GM21515 (cell line): ENCODE results near the gene MIOX.

ENCODE experiments used
- ATAC-seq: cut with Tn5 transposase; IDR thresholded peaks from one replicate; pipeline ENCODE4 v1.9.1; 2021; ENCODE audit not compliant: unreplicated experiment

The MIOX gene

GRCh38 chr22:50471962-50472361 lies 14.7 kb upstream of the MIOX start:
- ATAC-seq = no peak

- no peak for ATAC-seq
Observed at GRCh38 chr22:50473088-50473487, 13.6 kb upstream of the MIOX start.

DNA sequence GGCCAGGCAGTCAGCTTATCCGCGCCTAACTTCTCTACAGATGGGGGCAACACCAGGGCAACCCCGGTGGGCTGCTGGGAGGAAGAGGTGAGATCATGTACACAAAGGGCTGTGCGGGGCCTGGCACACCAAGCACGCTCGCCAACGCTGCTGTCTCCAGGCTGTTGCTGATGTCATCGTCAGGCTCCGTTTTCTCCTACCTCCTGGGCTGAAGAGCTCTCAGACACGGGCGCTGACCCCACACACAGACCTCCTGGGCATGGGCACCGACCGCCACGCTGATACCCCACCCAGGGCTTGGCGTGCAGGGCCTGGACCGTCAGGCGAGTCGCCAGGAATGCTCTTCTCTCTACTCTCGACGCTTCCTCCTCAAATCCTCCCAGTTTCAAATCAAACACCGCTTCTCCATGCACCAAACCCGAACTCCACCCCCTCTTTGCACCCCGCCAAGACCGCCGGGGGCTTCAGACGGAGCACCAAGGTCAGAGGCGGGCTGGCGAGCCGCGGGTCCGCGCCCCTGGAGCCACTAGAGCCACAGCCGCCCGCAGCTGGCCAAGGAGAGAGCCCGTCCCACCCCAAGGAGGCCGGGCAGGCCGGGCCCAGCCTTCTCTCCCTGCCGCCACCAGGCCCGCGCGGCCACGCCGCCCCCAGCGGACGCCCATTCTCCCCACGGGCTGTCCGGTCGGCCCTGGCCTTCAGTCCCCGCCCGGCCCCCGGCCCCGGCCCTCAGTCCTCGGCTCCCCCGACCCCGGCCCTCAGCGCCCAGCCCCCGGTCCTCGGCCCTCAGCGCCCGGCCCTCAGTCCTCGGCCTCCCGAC lies 12.6 kb upstream of the MIOX start:
- no peak for ATAC-seq

GRCh38 chr22:50474710-50475651 lies 11.7 kb upstream of the MIOX start, which contains the start of gene SBF1:
Gene SBF1, minus strand, starts transcription at chr22:50475035. Its CDS starts 195 bp downstream, at chr22:50474840.
- peak; percentile 72 for ATAC-seq

DNA sequence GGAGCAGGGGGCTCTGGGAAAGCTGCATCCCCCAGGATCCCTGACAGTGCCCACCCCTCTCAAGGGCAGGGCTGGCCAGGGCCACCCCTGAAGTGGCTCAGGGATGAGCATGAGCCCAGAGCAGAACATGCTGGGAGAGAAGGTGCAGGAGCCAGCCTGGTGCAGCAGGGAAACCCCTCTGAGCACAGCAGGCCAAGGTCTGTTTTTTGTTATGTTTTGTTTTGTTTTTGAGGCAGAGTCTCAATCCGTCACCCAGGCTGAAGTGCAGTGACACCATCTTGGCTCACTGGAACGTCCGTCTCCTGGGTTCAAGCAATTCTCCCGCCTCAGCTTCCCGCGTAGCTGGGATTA lies 11.0 kb upstream of the MIOX start:
- ATAC-seq = no peak

- no peak for ATAC-seq
Observed at GRCh38 chr22:50476868-50477267, 9.8 kb upstream of the MIOX start.

DNA sequence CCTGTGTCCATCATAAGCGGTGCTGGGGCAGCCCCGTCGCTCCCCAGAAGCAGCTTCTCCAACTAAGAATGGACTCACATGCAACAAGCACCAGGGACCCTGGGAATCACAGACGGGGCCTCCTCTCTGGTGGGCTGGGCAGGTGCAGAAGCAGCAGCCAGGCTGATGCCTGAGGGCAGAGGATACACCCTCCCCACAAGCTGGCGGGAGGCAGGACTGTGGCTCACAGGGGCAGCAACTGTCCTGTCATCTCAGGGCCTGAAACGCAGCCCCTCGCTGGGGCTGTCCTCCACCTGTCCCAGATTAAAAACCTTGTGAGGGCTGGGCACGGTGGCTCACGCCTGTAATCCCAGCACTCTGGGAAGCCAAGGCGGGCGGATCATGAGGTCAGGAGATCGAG lies 8.7 kb upstream of the MIOX start:
- ATAC-seq = no peak

DNA sequence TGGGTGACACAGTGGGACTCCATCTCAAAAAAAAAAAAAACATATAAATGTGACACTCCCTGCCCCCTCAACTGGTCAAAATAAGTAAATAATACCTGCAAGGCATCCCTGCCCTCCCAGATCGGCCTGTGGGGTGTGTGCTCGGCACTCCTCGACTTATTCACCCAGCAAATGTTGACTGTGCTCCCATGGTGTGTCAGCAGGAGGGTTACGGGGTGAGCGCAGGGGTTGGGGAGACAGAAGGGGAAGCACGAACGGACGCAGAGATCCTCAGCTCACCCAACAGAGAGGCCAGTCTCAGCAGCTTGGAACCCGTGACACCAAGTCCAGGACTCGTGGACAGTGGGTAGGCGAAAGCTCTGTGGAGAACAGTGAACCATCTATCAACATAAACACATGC lies 6.9 kb upstream of the MIOX start:
- ATAC-seq = no peak

DNA sequence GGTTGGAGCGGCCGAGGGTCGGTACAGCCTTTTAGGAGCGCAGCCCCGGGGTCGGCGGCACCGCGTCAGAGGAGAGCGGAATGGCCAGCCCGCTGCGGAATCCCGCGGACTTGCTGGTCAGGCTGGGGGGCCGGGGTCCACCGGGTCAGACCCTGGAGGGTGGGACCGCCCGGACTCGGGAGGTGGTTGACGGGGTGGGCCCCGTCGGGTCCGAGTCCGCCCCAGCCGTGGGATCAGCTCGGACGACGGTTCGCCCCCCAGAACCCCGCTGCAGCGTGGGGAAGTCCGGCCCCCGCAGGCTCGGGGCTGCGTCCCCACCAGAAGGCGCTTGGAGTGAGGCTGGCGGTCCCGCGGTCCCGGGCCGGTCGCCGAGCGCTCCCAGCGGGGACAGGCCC lies 5.6 kb upstream of the MIOX start:
- ATAC-seq = no peak

DNA sequence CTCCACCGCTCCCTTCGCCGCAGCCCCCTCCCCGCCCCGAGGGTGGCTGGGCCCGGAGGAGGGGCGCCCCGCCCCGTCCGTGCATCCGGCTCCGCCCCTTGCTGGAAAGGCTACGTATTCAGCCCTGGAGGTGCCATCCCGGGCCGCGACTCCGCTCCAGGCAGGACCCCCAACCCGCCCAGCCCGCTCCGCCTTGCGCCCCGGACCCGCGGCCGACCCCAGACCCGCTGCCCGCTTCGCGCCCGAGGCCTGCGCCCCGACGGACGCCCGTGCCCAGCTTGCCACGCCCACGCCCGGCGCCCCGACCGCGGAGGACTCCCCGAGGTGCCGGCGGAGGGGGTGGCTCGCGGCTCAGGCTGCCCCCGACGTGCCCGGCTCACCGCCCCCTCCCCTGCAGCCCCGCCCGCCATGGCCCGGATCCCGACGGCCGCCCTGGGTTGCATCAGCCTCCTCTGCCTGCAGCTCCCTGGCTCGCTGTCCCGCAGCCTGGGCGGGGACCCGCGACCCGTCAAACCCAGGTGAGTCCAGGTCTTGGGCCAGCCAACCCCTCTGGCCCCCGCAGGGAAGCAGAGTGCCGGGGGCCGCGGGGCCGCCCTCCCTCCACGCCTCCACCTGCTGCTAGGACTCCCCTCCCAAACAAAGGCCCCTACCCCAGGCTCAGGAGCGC lies 5.1 kb upstream of the MIOX start, which contains the start of gene ADM2:
Gene ADM2, plus strand, starts transcription at position 104 of the 667 bp plus-strand sequence. Its CDS starts 305 bp downstream, at position 409.
- ATAC-seq = no peak

DNA sequence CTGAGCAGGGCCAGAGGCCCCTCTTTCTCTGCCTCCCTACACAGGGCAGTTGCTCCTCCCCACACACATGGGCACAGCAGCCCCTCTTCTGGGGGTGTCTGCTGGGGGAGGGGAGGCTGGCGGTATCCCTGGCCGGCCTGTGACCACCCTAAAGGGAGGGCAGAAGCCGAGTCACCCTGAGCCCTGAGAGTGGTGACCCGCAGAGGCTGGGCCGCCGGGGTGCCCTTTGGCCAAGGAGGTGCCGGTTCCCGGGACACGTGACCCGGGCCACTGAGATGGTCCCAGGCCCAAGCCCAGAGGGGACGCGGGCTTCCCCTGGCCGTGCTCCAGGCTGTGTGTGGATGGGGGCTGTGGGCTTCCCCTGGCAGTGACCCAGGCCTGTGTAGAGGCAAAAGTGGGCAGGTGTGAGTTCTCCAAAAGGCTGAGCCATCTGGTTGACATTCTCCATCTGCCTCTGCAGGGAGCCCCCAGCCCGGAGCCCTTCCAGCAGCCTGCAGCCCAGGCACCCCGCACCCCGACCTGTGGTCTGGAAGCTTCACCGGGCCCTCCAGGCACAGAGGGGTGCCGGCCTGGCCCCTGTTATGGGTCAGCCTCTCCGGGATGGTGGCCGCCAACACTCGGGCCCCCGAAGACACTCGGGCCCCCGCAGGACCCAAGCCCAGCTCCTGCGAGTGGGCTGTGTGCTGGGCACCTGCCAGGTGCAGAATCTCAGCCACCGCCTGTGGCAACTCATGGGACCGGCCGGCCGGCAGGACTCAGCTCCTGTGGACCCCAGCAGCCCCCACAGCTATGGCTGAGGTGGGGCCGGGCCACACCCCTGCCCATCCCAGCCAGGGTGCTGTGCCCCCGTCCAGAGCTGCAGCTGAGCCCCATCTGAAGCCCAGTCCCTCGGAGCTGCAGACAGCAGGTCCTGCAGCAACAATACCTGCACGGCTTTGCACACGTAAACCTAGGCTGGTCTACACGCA lies 4.3 kb upstream of the MIOX start:
- ATAC-seq = no peak

GRCh38 chr22:50483106-50483505 lies 3.6 kb upstream of the MIOX start:
- no peak for ATAC-seq

- no peak for ATAC-seq
Observed at GRCh38 chr22:50483556-50483955, 3.1 kb upstream of the MIOX start.

DNA sequence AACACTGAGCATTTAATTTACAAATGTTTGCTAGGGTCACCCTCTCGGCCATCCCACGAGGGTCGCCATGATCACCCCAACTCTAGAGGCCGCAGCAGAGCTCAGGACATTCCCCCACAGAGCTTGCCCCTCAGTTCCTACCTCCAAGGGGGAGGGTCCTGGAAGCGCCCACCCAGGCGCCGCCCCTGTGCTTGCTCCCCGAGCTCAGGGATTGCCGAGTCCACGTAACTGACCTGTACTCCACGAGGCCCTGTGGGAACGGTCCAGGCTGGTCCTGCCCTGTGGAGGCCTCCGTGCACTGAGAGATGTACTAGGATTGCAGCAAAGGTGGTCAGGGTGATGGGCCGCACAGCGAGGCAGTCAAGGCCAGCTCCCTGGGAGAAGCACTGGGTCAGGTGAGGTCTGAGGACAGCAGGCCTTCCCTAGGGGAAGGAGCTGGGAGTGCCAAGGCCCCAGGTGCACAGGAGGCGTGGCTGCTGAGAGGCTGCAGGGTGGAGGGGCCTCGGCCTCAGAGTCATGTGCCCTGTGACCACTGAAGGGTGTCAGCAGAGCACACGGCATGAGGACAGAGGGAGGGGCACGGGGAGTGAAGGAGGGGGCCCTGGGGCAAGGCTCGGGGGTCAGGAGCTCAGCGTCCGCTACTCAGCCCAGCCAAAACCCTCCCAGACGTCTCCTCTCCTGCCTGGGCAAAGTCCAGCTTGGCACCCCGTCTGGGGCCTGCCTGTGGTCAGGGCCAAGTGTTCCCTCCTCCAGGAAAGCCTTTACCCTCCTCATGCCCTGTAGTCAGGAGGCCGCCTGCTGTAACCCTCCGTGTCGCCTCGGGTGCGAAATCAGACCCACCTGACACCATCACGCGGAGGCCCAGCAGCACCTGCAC lies 2.4 kb upstream of the MIOX start:
- ATAC-seq = no peak

DNA sequence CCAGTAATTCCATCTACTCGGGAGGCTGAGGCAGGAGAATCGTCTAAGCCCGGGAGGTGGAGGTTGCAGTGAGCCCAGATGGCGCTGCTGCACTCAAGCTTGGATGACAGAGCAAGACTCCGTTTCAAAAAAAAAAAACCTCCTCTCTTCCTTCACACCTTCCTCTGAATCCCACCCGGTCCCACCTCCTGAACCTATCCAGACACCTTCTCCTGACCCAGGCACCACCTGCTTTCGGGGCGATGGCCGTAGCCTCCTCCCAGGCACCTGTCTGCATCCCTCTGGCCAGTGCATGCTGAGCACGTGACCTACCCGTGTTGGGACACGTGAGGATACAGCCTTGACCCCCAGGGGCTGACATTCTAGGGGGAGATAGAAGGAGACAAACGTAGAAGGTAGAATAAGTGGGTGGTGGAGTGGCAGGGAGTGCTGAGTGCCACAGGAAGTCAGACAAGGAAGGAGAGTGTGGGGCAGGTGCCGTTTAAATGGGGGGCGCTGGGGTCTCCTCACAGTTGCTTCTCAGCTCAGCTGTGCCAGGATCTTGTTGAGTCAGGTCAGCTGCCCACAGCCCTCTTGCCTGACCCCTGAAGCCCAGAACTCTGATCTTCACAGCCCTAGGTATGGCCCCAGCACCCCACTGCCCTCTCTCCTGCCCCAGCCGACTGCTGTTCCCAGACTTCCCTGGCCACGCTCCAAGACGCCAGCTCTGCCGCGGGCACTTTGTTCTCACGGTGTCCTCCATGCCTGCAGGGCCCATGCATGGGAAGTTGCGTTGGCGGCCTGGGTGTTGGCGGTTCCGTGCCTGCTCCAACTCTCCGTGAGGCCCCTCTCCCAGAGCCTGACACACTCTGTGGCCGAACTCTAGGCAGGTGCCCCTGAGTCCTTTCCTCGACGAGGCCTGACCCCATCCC lies 1.2 kb upstream of the MIOX start:
- ATAC-seq = no peak

GRCh38 chr22:50487290-50488005 lies 789 bp downstream of the MIOX start:
- no peak for ATAC-seq

GRCh38 chr22:50488006-50488677 lies 1.5 kb downstream of the MIOX start:
- no peak for ATAC-seq
